Measurements from ENCODE around the gene IL16.
"Not testable (repeated sequence)": the region's sequence is repeated elsewhere in the genome, so short reads cannot be mapped to it uniquely, and the experiment has no call there.

Gene IL16

DNA sequence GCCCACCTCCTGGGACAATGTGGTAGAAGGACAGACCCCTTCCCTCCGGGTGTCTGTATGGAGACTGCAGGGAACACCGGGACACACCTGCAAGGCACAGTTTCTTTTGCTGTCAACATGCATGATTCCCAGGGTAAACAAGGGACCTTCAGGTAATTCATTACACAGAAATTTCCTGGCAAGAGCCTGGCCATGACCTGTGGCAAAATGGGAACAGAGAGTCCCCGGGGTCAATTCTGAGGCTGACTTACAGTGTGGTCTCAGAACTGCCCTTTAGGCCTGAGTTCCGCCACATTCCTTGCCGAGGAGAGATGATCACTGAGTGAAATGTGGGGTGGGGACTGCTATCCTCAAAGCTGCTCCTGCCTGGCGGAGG, 121.0 kb downstream of the IL16 start:
- DNase-seq: no peak

- no peak for DNase-seq
Measured at GRCh38 chr15:81321667-81322066, 125.0 kb downstream of the IL16 start.

DNA sequence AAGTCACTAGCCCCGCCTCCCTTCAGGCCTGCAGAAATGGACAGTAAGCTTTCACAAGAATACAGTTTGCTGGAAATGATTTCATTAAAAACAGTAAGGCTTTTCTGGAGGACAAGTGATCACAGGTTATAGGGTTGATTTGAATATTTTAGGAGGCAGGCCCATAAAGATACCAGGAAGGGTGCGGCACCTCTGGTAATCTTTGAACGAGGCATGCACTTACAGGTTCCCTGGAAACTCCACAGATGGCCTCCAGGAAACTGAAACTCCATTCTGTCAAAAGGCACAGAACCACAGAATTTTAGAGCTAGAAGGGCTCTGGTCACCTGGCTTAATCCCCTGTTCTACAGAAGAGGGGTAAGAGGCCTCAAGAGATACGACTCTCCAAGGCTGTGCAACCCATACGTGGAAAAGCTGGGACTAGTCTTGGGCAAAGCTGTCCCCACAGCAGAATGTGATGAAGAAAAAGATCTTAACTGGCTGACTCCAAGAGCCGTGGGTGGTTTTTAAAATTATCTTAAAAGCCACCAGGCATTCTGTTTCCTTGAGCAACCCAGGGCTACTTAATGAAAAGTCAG, 126.1 kb downstream of the IL16 start:
- DNase-seq: no peak

DNA sequence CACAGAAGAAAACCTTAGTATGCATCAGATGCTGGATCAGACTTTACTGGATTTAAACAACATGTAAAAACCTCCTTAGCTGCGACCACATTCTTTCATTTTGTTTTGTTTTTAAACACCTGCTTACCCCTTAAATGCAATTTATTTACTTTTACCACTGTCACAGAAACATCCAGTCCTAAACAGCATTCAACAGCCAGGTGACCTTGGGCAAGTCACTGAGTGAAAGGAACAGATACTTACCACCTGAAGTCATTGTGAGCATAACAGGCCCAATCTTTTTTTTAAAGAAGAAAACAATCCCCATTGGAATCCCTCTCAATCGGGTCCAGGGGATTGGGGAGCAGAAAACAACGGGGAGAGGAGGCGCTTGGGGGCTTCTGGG, 126.9 kb downstream of the IL16 start:
- no peak for DNase-seq

DNA sequence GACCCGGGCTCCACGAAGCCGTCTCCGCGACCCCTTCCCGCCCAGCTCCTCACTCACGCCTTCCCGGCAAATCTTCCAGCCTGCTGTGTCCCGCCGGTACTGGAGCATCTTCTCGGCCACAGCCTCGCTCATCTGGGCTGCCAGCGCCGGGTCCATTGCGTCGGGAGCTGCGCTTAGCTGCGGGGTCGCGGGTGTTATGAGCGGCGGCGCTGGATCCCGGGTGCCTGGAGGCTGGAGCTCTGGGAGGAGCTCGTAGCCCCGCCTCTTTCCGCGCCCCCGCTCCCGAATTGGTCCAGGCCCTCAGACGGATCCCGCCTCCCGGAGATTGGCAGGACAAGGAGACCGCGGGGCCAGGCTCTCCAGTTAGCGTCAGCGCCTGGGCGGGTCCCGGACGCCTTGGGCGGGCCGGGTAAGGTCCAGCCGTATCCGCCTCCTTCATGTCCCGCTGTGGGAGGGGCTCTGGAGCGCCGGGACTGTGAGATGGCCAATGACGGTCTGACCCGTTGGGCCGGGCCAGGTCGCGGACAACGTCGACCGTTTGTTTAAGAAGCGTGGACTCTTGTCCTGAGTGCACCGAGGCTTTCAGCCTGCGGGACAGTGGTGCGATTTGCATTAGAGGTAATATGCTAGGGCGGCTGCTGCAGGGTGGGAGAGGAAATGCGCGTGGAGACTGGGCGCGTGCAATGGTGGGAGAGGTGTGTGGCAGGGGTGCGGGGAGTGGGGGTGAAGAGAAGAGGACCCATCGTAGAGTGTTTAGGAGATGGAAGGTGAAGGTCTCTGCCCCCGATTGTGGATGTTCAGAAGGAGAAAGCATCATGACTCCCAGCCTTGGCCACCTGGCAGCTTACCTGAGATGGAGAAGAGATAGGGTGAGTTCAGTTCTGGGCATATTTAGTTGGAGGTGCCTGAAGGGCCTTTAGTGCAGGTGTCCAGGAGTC, 127.5 kb downstream of the IL16 start, which contains the start of gene STARD5:
Gene STARD5 (minus strand): TSS at position 198 of the 938 bp plus-strand sequence. CDS start 42 bp downstream, at position 156.
- peak; percentile 87 to 96 (median 92) for DNase-seq

DNA sequence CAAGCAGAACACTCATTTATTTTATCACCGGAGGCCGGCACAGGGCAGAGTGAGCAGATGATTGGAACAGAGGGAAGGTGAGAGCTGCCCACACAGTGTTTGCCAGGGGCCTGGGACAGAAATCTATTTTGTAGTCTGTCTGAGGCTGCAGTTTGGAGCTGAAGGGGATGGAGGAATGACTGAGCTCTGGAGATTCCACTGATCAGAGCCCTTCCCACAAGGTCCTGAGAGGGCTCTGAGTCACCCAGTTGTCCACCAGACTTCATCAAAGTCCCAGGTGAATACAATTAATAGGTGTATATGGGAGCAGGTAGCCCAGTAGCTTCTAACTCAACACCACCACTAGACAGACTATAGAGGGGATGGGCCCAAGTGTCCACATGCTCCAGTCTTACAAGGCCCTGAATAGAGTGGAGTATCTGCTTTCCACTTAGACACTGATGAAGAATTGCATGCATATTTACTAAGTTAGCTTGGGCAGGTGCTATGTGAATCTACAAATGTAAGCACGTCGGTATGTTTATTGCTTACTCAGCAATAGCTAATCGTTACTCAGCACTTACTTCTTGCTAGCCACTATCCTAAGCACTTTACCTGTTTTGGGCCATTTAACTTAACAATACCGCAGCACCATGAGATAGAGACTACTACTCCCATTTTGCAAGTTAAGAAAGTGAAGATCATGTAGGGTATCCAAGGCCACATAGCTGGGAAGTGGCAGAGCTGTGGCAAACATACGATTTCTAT, 130.0 kb downstream of the IL16 start:
- no peak for DNase-seq

DNA sequence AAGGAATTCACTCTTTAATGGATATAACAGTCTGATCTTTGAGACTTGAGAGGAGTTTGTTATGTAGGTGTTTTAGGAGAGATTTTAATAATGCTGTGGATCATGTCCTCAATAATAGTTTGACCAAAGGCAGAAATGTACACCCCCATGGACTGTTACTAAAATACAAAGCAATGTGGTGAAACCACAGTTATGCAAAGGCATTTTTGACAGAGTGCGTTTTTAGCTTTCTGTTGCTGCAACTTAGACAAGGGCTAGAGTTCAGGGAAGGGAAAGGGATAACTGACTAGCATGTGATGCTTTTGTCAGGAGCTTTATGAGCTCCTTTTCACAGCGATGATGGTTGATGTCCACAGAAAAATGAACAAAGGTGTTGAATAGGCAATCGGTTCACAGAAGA, 130.8 kb downstream of the IL16 start:
- no peak for DNase-seq

GRCh38 chr15:81329446-81329845, 132.8 kb downstream of the IL16 start:
- DNase-seq: no peak

GRCh38 chr15:81330366-81331090, 133.8 kb downstream of the IL16 start:
- no peak for DNase-seq

DNA sequence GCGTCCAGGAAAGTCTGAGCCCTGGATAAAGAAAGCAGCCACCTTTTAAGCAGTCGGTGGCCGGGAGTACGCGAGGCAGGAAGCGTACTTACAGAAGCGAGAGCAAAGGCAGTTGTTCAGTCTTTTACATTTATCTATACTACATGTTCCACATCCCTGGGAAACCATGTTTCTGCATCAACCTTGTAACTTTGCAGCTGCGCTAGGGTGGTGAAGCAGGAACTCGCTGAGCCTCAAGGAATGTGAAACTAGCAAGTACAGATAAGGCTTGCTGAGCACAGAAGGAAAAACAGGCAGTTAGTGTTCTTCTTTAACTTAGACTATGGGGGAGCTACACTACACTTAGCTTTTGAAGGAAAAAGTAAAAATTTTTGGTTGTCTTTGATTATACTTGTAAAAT, 134.5 kb downstream of the IL16 start:
- DNase-seq: not testable (repeated sequence)

GRCh38 chr15:81331600-81331999, 134.9 kb downstream of the IL16 start:
- no peak for DNase-seq

DNA sequence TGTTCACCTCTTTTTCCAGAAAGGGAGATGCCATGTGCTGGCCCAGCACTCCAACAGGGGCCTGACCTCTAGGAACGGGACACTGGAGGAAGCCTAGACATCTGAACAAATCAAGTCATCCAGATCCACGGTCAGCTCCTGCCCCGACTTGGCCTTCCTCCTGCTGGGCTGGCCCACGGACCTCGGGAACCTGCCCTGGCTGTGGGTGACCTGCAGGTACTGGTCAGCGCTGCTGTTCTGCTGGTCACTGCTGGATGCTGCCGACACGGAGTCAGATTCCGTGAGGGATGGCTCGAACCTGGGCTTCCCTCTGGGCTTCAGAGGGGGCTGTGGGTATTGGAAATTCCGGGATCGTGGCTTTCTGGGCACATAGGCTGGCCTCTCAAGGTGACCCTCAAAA, 135.6 kb downstream of the IL16 start:
- no peak for DNase-seq

DNA sequence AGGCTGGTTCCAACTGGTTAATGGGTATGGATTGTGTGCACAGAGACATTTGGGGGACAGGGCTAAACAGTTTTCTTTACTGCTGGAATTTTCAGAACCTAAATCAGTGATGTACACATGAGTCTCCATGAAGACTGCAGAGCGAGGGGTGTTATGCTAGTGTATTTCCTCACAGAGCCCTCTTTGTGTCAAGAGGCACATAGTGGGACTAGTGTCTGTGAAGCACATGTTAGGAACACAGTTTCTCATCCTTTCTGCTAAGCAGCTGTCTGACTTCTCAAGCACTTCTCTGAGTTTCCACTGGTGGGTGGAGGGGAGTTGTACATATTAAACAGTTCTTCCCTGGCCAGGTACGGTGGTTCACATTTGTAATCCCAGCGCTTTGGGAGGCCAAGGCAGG, 136.7 kb downstream of the IL16 start:
- DNase-seq: no peak

DNA sequence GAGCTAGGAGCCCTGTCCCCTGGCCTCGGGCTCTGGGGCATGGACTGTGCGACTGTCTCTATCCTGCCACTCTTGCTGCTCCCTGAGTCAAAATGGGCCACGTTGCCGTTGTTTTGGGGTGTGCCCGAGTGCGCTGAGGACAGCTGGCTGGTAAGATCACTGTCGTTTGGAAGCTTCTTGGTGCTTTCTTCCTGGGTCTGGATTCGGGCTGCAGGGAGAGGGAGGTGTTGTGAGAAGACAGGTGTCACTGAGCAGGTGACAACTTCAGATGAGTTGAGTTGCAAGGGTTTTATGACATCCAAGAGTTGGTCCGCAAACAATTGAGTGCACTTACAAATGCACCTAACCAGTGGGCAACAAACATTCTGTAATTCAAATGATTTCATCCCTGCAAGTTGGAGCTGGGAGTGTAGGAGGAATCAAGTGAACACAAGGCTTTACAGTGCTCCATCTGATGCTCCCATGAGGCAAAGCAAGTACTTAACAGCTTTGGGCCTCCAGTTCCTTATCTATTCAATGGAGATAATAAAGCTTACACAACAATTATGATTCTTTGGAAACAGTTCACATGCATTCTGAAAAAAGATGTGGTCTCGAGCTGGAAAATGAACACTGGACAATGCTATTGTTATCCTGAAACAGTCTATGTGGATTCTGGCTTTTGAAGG, 138.2 kb downstream of the IL16 start:
- no peak for DNase-seq

DNA sequence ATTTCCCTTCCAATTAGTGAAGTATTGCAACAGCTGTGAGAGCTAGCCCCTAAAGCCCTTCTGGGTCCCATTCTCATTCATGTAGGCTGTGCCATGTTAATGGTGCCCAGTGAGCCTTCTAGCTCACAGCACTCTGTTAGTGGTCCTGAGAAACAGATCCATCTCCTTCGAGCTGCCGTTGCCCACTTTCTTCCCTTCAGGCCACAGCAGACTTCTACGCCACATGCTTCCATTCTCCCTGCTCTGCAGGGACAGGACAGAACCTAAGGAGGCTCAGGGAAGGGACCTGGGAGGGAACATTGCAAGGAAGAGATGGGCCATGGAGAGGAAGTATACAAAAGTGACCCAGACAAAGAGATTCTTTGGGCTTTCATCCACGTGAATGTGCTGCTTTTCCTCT, 139.0 kb downstream of the IL16 start:
- DNase-seq: no peak

DNA sequence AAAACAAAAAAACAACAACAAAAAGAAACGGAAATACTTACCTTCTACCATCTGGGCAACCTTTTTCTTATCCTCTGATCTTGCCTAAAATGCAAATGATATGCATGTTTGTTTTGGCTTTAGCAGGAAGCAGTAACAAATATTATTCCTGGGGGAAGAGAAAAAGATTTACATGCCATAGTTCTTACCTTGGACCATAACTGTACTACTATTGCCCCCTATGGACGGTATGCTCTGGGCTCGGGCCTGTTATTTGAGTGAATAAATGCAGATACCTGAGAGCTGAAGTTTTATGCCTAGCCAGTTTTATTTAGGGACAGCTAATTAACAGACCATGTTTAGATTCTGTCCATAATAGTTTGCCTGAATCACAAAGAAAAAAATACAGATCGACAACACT, 139.9 kb downstream of the IL16 start:
- DNase-seq: peak in 2 of 4 experiments; percentile 6 to 16

GRCh38 chr15:81337241-81337640, 140.6 kb downstream of the IL16 start:
- no peak for DNase-seq

DNA sequence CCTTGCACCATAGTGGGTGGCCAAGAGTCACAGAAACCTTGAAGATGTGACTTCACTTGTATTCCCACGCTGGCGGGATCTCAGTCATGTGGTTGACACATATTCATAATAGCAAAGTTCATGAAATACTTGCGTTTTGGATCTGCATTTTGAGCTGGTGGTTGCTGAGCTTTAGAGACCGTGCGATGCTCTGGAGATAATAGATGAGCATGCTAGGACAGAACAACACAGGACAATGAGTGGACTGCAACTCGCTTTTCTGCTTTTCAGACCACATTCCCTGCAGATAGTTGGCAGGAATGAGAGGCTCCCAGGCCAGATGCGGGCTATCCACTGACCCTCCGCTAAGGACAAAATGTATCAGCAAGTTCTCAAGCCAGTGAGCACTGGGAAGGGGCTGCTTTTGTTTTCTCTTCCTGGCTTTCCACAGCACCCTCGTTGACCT, 141.1 kb downstream of the IL16 start:
- no peak for DNase-seq

- no peak for DNase-seq
Measured at GRCh38 chr15:81338170-81339007, 141.7 kb downstream of the IL16 start.

DNA sequence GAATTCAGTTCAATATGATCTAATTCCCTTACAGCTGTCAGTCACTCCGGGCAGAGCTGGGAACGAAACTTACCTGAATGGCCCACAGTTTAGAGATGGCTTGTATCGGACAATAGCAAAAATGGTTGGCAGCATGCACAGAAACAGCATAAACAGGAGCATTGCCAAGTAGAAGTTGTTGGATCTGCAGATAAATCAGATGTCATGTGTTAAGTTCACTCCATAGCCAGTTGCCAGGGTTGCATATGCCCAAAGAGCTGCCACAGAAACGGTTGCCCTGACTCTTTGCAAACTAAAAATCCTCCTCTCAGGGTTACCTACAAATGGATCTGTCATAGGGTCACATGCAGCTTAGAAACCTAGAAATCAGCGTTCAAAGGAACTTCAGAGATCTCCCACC, 142.6 kb downstream of the IL16 start:
- DNase-seq: no peak

GRCh38 chr15:81339851-81340250, 143.2 kb downstream of the IL16 start:
- no peak for DNase-seq

Data from activated CD4-positive, CD25-positive, alpha-beta regulatory T cell (primary cell).